HFFc6 (cell line): ENCODE results near the gene FNTB. TPM values are rescaled to one million over a fixed set of nuclear protein-coding genes. Genes with fewer than 3 reads are reported as not detected.
"Not testable (repeated sequence)": the region's sequence is repeated elsewhere in the genome, so short reads cannot be mapped to it uniquely, and the experiment has no call there.

ENCODE experiments used
- DNase-seq: peaks from one replicate; pipeline ENCODE4 v3.0.0-alpha.2; 2018
- H3K27ac Mint-ChIP-seq: 2 replicates; pipeline ENCODE4 v1.8.0; 2020; ENCODE audit warnings: mild to moderate bottlenecking, mixed read lengths
- H3K27me3 Mint-ChIP-seq: 2 replicates; pipeline ENCODE4 v1.8.0; 2021; ENCODE audit warnings: mild to moderate bottlenecking, moderate library complexity, mixed read lengths; ENCODE audit not compliant: insufficient read depth
- H3K36me3 Mint-ChIP-seq: 2 replicates; pipeline ENCODE4 v1.8.0; 2021; ENCODE audit warnings: low read depth, mixed read lengths
- H3K4me1 Mint-ChIP-seq: 2 replicates; pipeline ENCODE4 v1.8.0; 2020; ENCODE audit warnings: low read depth, mixed read lengths
- H3K4me3 Mint-ChIP-seq: 2 replicates; pipeline ENCODE4 v1.8.0; 2020; ENCODE audit warnings: mild to moderate bottlenecking, moderate library complexity, mixed read lengths
- H3K9me3 Mint-ChIP-seq: 2 replicates; pipeline ENCODE4 v1.8.0; 2020; ENCODE audit warnings: mild to moderate bottlenecking, mixed read lengths
- total RNA-seq, 6 experiments: library from RNA; stranded (reverse); fragmentation: NEBNext Ultra II Directional; extraction: Animal tissue kit (Norgen Biotek cat#: 25700); gene quantifications; 2 replicates in 1 of 6; 3 replicates in 5 of 6; pipeline ENCODE4 v1.2.3, GENCODE V29; 2021
- TF ChIP-seq, protein P1 (sequence below): fragments of 200-600 bp; sonication (generic); IDR thresholded peaks from 2 replicates; pipeline ENCODE4 v1.5.0; 2021; ENCODE audit warnings: antibody characterized with exemption, mild to moderate bottlenecking

FNTB gene
- total RNA-seq, 6 experiments from 2014 or later, result 14.1 to 22.7 (median 18.0) TPM

DNA sequence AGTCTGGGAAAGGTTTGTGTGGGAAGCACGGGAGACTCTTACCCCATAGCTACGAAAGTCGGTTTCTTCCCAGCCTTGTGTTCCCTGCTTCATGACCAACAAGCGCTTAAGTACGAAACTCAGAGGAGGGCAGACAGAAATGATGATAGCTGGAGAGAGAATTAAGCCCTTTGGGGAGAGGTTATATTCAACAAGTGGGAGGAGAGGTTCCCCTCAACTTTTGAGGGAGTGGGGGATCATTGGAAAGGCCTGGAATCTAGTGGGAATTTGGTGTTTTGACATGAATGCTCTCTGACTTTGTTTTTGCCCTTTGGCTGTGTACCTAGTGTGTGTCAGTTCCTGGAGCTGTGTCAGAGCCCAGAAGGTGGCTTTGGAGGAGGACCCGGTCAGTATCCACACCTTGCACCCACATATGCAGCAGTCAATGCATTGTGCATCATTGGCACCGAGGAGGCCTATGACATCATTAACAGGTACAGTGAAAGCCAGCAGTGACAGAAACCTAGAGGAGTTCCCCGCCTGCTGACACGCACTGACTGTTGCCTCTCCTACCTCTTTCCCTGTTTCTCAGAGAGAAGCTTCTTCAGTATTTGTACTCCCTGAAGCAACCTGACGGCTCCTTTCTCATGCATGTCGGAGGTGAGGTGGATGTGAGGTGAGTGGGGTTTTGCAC, 40.6 kb downstream of the FNTB start:
- no peak overlapping the region for H3K4me3 Mint-ChIP-seq
- no peak overlapping the region for H3K27ac Mint-ChIP-seq
- no peaks in the 10 kb centered on the region for H3K4me1 Mint-ChIP-seq
- no peaks in the 10 kb centered on the region for H3K36me3 Mint-ChIP-seq
- no peak for DNase-seq
- no peaks in the 10 kb centered on the region for H3K27me3 Mint-ChIP-seq
- TF ChIP-seq, protein P1, sequence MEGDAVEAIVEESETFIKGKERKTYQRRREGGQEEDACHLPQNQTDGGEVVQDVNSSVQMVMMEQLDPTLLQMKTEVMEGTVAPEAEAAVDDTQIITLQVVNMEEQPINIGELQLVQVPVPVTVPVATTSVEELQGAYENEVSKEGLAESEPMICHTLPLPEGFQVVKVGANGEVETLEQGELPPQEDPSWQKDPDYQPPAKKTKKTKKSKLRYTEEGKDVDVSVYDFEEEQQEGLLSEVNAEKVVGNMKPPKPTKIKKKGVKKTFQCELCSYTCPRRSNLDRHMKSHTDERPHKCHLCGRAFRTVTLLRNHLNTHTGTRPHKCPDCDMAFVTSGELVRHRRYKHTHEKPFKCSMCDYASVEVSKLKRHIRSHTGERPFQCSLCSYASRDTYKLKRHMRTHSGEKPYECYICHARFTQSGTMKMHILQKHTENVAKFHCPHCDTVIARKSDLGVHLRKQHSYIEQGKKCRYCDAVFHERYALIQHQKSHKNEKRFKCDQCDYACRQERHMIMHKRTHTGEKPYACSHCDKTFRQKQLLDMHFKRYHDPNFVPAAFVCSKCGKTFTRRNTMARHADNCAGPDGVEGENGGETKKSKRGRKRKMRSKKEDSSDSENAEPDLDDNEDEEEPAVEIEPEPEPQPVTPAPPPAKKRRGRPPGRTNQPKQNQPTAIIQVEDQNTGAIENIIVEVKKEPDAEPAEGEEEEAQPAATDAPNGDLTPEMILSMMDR, result no peak
- no peaks in the 10 kb centered on the region for H3K9me3 Mint-ChIP-seq

DNA sequence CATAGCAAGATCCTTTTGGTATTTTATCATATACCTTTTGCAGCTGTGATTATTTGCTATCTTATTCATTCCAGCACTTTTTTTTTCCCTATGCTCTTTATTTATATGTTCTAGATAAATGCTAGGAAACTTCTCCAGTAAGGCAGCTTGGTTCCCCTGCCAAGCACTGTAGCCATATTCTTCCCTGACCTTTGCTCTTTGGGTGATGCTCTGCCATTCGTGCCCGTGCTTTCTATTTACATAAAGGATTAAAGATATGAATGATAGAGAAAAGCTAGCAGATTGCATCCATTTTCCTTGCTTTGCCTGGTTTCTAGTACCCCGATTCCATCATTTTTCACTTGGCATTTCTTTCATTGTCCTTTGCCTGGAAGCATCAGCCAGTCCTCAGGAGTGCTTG, 42.2 kb downstream of the FNTB start:
- no peak overlapping the region for H3K27ac Mint-ChIP-seq

DNA sequence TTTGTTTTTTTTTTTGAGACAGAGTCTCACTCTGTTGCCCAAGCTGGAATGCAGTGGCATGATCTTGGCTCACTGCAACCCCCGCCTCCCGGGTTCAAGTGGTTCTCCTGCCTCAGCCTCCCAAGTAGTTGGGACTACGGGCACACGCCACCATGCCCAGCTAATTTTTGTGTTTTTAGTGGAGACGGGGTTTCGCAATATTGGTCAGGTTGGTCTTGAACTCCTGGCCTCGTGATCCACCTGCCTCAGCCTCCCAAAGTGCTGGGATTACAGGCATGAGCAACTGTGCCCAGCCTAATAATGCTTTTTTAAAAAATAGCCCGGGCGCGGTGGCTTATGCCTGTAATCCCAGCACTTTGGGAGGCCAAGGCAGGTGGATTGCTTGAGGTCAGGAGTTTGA, 44.6 kb downstream of the FNTB start:
- H3K27me3 Mint-ChIP-seq, H3K27ac Mint-ChIP-seq, H3K4me3 Mint-ChIP-seq, DNase-seq, H3K4me1 Mint-ChIP-seq, H3K9me3 Mint-ChIP-seq, H3K36me3 Mint-ChIP-seq: not testable (repeated sequence)

More for the DNA sequence above, 42.2 kb downstream of the FNTB start:
- H3K27me3 Mint-ChIP-seq, result no peaks in the 10 kb centered on the region
- no peaks in the 10 kb centered on the region for H3K36me3 Mint-ChIP-seq
- H3K9me3 Mint-ChIP-seq, result no peaks in the 10 kb centered on the region
- DNase-seq, result no peak
- TF ChIP-seq, protein P1, result no peak
- no peak overlapping the region for H3K4me3 Mint-ChIP-seq
- H3K4me1 Mint-ChIP-seq, result no peaks in the 10 kb centered on the region

DNA sequence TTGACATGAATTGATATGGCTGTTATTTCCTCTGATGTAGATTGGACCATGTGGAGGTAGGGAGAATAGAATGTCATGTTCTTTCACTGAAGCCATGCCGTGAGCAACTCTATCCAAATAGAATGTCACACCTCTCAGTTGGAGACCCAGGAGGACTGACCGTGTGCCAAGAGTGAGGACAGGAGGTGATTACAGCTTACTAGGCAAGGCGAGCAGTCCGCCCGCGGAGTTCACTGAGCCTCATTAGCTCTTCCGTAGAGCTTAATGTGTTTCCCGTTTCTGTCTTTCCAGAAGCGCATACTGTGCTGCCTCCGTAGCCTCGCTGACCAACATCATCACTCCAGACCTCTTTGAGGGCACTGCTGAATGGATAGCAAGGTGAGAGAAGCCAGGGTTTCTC, 45.6 kb downstream of the FNTB start:
- no peak for DNase-seq
- no peak overlapping the region for H3K27ac Mint-ChIP-seq
- no peak overlapping the region for H3K4me3 Mint-ChIP-seq
- H3K27me3 Mint-ChIP-seq, result no peaks in the 10 kb centered on the region; the same call in 1 of the 2 replicates
- TF ChIP-seq, protein P1, result no peak
- no peaks in the 10 kb centered on the region for H3K9me3 Mint-ChIP-seq
- H3K36me3 Mint-ChIP-seq, result no peaks in the 10 kb centered on the region
- no peaks in the 10 kb centered on the region for H3K4me1 Mint-ChIP-seq

DNA sequence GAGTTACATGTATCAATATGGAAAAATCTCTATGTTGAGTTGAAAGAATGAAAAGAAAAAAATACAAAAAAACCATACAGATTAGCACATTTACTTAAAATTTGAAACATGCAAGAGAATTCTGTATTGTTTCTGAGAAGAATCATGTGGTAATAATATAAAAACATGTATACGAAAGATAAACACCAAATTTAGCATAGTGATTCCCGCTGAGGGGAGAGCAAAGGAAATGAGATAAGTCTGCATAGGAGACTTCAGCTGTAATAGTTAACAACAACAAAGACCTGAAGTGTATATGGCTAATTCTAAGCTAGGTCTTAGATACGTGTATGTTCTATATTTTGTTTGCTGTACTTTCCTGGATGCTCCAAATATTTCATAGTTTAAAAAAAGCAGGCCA, 46.5 kb downstream of the FNTB start:
- Mint-ChIP-seq H3K4me1 (no peaks in the 10 kb centered on the region), H3K27ac (no peak overlapping the region), H3K36me3 (no peaks in the 10 kb centered on the region), H3K27me3 (no peaks in the 10 kb centered on the region; the same call in 1 of the 2 replicates), H3K9me3 (no peaks in the 10 kb centered on the region), H3K4me3 (no peak overlapping the region)
- no peak for DNase-seq
- TF ChIP-seq, protein P1, result no peak

DNA sequence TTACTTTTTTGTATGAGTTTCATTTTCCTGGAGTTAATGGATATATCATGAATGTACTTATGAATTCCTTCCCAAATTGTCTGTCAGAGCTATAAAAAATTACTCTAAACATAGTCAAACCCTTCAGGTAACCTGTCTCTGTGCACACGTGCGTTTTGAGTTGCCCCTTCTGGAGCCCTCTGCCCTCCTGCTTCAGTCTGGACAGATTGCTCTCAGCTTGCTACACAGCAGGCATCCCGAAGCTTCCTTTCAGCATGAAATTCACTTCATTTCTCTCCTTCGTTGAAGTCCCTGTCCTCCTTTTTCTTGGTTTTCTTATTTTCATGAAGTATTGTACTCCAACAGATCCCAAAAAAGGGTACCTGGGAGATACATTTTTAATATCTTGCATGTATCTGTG, 47.3 kb downstream of the FNTB start:
- Mint-ChIP-seq H3K27ac (no peak overlapping the region), H3K4me1 (no peaks in the 10 kb centered on the region), H3K4me3 (no peak overlapping the region), H3K27me3 (no peaks in the 10 kb centered on the region; the same call in 1 of the 2 replicates), H3K9me3 (no peaks in the 10 kb centered on the region), H3K36me3 (no peaks in the 10 kb centered on the region; the same call in 1 of the 2 replicates)
- TF ChIP-seq, protein P1, result no peak
- no peak for DNase-seq
